Measurements from ENCODE around the gene CXorf58. TPM values are rescaled to one million over a fixed set of nuclear protein-coding genes. Genes with fewer than 3 reads are reported as not detected.

Gene CXorf58
- polyA plus RNA-seq, 2 of the 4 experiments (the other 2 are of a cell fraction), result 0.15 to 0.47 TPM

- DNase-seq (ENCODE audit: low read depth in 1 of 2, low spot score in 1 of 2), result no peak
- TF ChIP-seq ZSCAN20 (CRISPR knock-in tag; IDR thresholded peaks at IDR 0.05), result no peak
- TF ChIP-seq, protein P1, sequence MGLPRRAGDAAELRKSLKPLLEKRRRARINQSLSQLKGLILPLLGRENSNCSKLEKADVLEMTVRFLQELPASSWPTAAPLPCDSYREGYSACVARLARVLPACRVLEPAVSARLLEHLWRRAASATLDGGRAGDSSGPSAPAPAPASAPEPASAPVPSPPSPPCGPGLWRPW (IDR thresholded peaks at IDR 0.05), result no peak
- no peak for TF ChIP-seq HEYL (CRISPR knock-in tag; IDR thresholded peaks at IDR 0.05)
- TF ChIP-seq PBX3 (IDR thresholded peaks at IDR 0.05), result no peak
- TF ChIP-seq MYC (IDR thresholded peaks at IDR 0.05; ENCODE audit: borderline replicate concordance, low read length), result no peak
- TF ChIP-seq ZC3H11A (IDR thresholded peaks at IDR 0.05), result no peak
- TF ChIP-seq NFE2L2 (conservative IDR thresholded peaks at IDR 0.05; ENCODE audit: low read length), result no peak
- no peak for TF ChIP-seq EHMT2 (IDR thresholded peaks at IDR 0.05; ENCODE audit: low read depth)
- Histone ChIP-seq H3K4me2 (no peak overlapping the region), H3K27ac (no peak overlapping the region), H3K9me3 (no peaks in the 10 kb centered on the region), H3K4me3 (no peak overlapping the region), H3K4me1 (peaks cover 9% of the 10 kb centered on the region; the same call in 1 of the 3 replicates)
- no peak for ATAC-seq
- FAIRE-seq, result peak; percentile 90
- POLR2A ChIA-PET, result interaction anchor here (1.6 kb wide), 1 partner anchor 43 kb away, joined by 5 read pairs; no protein-coding TSS in a partner anchor
- CTCF ChIA-PET, result no interaction called here
- 94% methylated on average over 1 of the region's 1 CpG for WGBS (ENCODE audit: missing lambda C conversion rate)
These were observed 75.1 kb downstream of the CXorf58 start for GRCh38 chrX:23982891-23983290.

Other genes starting within 250 kb of the CXorf58 start
- 283 and 313 TPM in 2 replicates for gene PRDX4, start 240.5 kb upstream of the CXorf58 start, polyA plus RNA-seq (2011; rRNA removed)
- 207 to 226 TPM (median 212 TPM) in 3 replicates for gene PRDX4, start 240.5 kb upstream of the CXorf58 start, polyA plus RNA-seq (2017; fragmentation: RNase III; extraction: RNeasy Plus Mini Kit Qiagen cat#74134 plus additional on column Dnase treatment)
- gene ACOT9, start 164.7 kb upstream of the CXorf58 start, polyA plus RNA-seq (2011; rRNA removed), result 83.0 and 110 TPM in 2 replicates
- gene ACOT9, start 164.7 kb upstream of the CXorf58 start, polyA plus RNA-seq (2017; fragmentation: RNase III; extraction: RNeasy Plus Mini Kit Qiagen cat#74134 plus additional on column Dnase treatment), result 87.0 to 91.2 TPM (median 87.3 TPM) in 3 replicates
- 2,314 and 3,185 TPM in 2 replicates for gene SAT1, start 124.8 kb upstream of the CXorf58 start, polyA plus RNA-seq (2011; rRNA removed)
- 458 to 607 TPM (median 585 TPM) in 3 replicates for gene SAT1, start 124.8 kb upstream of the CXorf58 start, polyA plus RNA-seq (2017; fragmentation: RNase III; extraction: RNeasy Plus Mini Kit Qiagen cat#74134 plus additional on column Dnase treatment)
- 48.5 and 59.4 TPM in 2 replicates for gene APOO, start 68 bp upstream of the CXorf58 start, polyA plus RNA-seq (2011; rRNA removed)
- gene APOO, start 68 bp upstream of the CXorf58 start, polyA plus RNA-seq (2017; fragmentation: RNase III; extraction: RNeasy Plus Mini Kit Qiagen cat#74134 plus additional on column Dnase treatment), result 33.3 to 35.1 TPM (median 33.5 TPM) in 3 replicates
- gene KLHL15, start 119.2 kb downstream of the CXorf58 start, polyA plus RNA-seq (2011; rRNA removed), result 11.2 and 15.0 TPM in 2 replicates
- 6.1 to 6.4 TPM (median 6.2 TPM) in 3 replicates for gene KLHL15, start 119.2 kb downstream of the CXorf58 start, polyA plus RNA-seq (2017; fragmentation: RNase III; extraction: RNeasy Plus Mini Kit Qiagen cat#74134 plus additional on column Dnase treatment)
- 214 and 219 TPM in 2 replicates for gene EIF2S3, start 146.9 kb downstream of the CXorf58 start, polyA plus RNA-seq (2011; rRNA removed)
- gene EIF2S3, start 146.9 kb downstream of the CXorf58 start, polyA plus RNA-seq (2017; fragmentation: RNase III; extraction: RNeasy Plus Mini Kit Qiagen cat#74134 plus additional on column Dnase treatment), result 259 to 300 TPM (median 270 TPM) in 3 replicates
- gene ZFX, start 241.7 kb downstream of the CXorf58 start, polyA plus RNA-seq (2011; rRNA removed), result 29.1 and 30.1 TPM in 2 replicates
- gene ZFX, start 241.7 kb downstream of the CXorf58 start, polyA plus RNA-seq (2017; fragmentation: RNase III; extraction: RNeasy Plus Mini Kit Qiagen cat#74134 plus additional on column Dnase treatment), result 18.0 to 21.3 TPM (median 18.1 TPM) in 3 replicates

Data from A549 (cell line).